Gastrocnemius medialis (tissue), 4 donors: ENCODE data around the gene VDR. TPM values are rescaled to one million over a fixed set of nuclear protein-coding genes. Genes with fewer than 3 reads are reported as not detected.
"Not testable (repeated sequence)": the region's sequence is repeated elsewhere in the genome, so short reads cannot be mapped to it uniquely, and the experiment has no call there.

ENCODE experiments used
- ATAC-seq, 2 donors: fragments of 150-250 bp; one replicate each; pipeline ENCODE4 v1.9.1; 2016
- DNase-seq, 2 donors: peaks; one replicate each; pipeline ENCODE4 v3.0.0-alpha.2; 2019
- H3K27ac ChIP-seq, 4 donors: fragments of 200-600 bp; sonication (generic); 1 replicate in 1 of 4; 2 replicates in 3 of 4; pipeline ENCODE4 v1.5.1; 2016 to 2018; ENCODE audit warnings: mild to moderate bottlenecking in 2 of 4, moderate library complexity in 1 of 4
- H3K27me3 ChIP-seq, 3 donors: fragments of 200-600 bp; sonication (generic) in 2 of 3; 1 replicate in 1 of 3; 2 replicates in 2 of 3; pipeline versions ENCODE4 v1.5.1 to v1.6.0; 2016 to 2019; ENCODE audit warnings: mild to moderate bottlenecking in 1 of 3, moderate library complexity in 1 of 3
- H3K36me3 ChIP-seq, 2 donors: fragments of 200-600 bp; sonication (generic) in 1 of 2; one replicate each; pipeline ENCODE4 v1.5.1; 2017 to 2018
- H3K4me1 ChIP-seq, 2 donors: fragments of 200-600 bp; sonication (generic) in 1 of 2; one replicate each; pipeline ENCODE4 v1.5.1; 2016 to 2017; ENCODE audit warnings: mild to moderate bottlenecking in 2 of 2
- H3K4me3 ChIP-seq, 4 donors: fragments of 200-600 bp; sonication (generic) in 3 of 4; 1 replicate in 1 of 4; 2 replicates in 3 of 4; pipeline ENCODE4 v1.5.1; 2016 to 2019; ENCODE audit warnings: mild to moderate bottlenecking in 2 of 4
- H3K9me3 ChIP-seq, 3 donors: fragments of 200-600 bp; sonication (generic) in 2 of 3; 1 replicate in 1 of 3; 2 replicates in 2 of 3; pipeline ENCODE4 v1.5.1; 2016 to 2019
- CTCF ChIP-seq, 5 experiments: fragments of 450-650 bp in 3 of 5; fragments of 200-600 bp in 2 of 5; sonication (generic) in 2 of 5; IDR thresholded peaks in 4 of 5; conservative IDR thresholded peaks in 1 of 5; 1 replicate in 4 of 5; 2 replicates in 1 of 5; pipeline ENCODE4 v1.5.1; 2016 to 2019; ENCODE audit warnings: antibody characterized with exemption in 5 of 5, mild to moderate bottlenecking in 3 of 5, moderate library complexity in 3 of 5
- POLR2A ChIP-seq, 2 donors: fragments of 450-650 bp; IDR thresholded peaks; one replicate each; pipeline ENCODE4 v1.6.1; 2017; ENCODE audit warnings: antibody characterized with exemption in 2 of 2, mild to moderate bottlenecking in 2 of 2, moderate library complexity in 2 of 2
- in situ Hi-C, 4 donors: fragments of 200-750 bp; cut with MboI; loops; one replicate each; pipeline versions ENCODE4 v1.15.0 to v1.8.0; 2017; ENCODE audit warnings: low sequenced_read_pairs in 4 of 4
- intact Hi-C: fragments of 100-400 bp; cut with DNase I; formaldehyde crosslinking; loops from one replicate; pipeline ENCODE4 v1.15.1; 2023; ENCODE audit warnings: low total_unique reads
- total RNA-seq, 4 donors: library from RNA; depleted of rRNA; stranded (reverse); fragments of >200 nt; gene quantifications; one replicate each; pipeline versions ENCODE4 v1.1.0 to v1.2.3, GENCODE V29; 2016

The VDR gene
- total RNA-seq, 4 donors from 2014 or later, result 3.2 to 6.1 (median 4.4) TPM

GRCh38 chr12:47811072-47811396 lies 93.8 kb downstream of the VDR start:
- H3K4me3 ChIP-seq, result no peak overlapping the region

DNA sequence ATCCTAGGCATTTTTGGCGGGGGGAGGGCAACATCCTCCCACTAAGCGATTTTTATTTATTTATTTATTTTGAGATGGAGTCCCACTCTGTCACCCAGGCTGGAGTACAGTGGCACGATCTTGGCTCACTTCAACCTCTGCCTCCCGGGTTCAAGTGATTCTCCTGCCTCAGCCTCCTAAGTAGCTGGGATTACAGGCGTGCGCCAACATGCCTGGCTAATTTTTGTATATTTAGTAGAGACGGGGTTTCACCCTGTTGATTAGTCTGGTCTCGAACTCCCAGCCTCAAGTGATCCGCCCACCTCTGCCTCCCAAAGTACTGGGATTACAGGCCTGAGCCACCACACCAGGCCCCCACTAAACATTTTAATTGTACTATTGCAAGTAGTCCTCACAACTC lies 95.3 kb downstream of the VDR start:
- H3K4me3 ChIP-seq, H3K9me3 ChIP-seq, ATAC-seq, H3K27me3 ChIP-seq, H3K36me3 ChIP-seq, in situ Hi-C loops, intact Hi-C loops, DNase-seq: not testable (repeated sequence)
- Histone ChIP-seq H3K27ac (peak overlapping the region; percentile 85 to 94 (median 92)), H3K4me1 (peaks cover 93 to 98% of the 10 kb centered on the region in 2 donors)

More at GRCh38 chr12:47811072-47811396, 93.8 kb downstream of the VDR start:
- H3K9me3 ChIP-seq, result no peaks in the 10 kb centered on the region
- no peaks in the 10 kb centered on the region for H3K36me3 ChIP-seq
- peak overlapping the region; percentile 85 to 94 (median 92) for H3K27ac ChIP-seq
- H3K27me3 ChIP-seq, result no peaks in the 10 kb centered on the region
- in situ Hi-C loops, result no loop called here
- TF ChIP-seq CTCF (IDR thresholded peaks at IDR 0.05 in 4 of 5, conservative IDR thresholded peaks at IDR 0.05 in 1 of 5), result no peak
- no peak for TF ChIP-seq POLR2A (IDR thresholded peaks at IDR 0.05)
- DNase-seq, result no peak
- H3K4me1 ChIP-seq, result peaks cover 90 to 97% of the 10 kb centered on the region in 2 donors
- intact Hi-C loops, result loop anchor here (10.0 kb wide), 1 partner anchor 354 kb away; no protein-coding TSS in a partner anchor
- no peak for ATAC-seq

DNA sequence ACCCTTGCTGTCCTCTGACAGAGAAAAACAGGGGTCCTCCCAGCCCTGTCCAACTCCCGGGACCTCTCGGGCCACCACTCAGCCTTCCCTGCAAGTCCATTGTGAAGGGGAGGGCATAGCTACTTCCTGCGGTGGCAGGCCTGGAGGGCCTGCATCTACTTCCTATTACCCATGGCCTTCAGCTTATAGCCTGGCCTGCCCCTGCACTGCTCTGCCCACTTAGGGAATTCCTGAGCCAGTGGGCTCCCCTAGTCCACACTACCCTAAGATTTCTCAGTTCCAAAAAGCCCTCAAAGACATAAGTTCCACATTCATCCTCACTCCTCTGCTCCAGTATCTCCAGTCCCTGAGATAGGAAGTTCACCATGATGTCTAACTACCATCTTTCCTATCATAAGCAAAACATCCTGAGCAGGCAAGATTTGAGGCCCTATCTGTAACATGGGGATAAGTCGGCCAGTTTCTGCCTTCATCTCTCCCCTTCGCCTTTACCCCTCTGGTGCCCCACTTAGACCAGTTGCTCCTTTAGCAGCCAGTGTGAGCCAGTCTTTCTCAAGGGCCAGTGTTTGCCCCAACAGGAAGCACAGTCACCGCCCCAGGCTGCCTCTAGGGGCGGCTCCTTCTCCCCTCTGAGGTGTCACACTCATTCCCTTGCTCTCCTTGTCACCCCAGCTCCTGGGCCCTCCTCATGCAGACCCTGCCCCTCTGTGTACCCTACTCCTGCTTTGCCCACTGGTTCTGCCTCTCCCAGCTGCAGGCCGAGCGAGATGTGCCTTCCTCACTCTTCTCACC lies 96.0 kb downstream of the VDR start:
- no peak overlapping the region for H3K4me3 ChIP-seq
- DNase-seq (no peak), ATAC-seq (no peak)
- H3K36me3 ChIP-seq, result no peaks in the 10 kb centered on the region
- H3K27me3 ChIP-seq, result no peaks in the 10 kb centered on the region
- peaks cover 94 to 98% of the 10 kb centered on the region in 2 donors for H3K4me1 ChIP-seq
- peak overlapping the region; percentile 85 to 94 (median 92) for H3K27ac ChIP-seq
- in situ Hi-C loops, result no loop called here
- no peak for TF ChIP-seq POLR2A (IDR thresholded peaks at IDR 0.05)
- no peak for TF ChIP-seq CTCF (IDR thresholded peaks at IDR 0.05 in 4 of 5, conservative IDR thresholded peaks at IDR 0.05 in 1 of 5)
- intact Hi-C loops, result no loop called here
- H3K9me3 ChIP-seq, result no peaks in the 10 kb centered on the region

GRCh38 chr12:47808050-47808449 lies 96.7 kb downstream of the VDR start:
- peaks cover 96 to 98% of the 10 kb centered on the region in 2 donors for H3K4me1 ChIP-seq
- no peaks in the 10 kb centered on the region for H3K36me3 ChIP-seq
- intact Hi-C loops, result no loop called here
- no peaks in the 10 kb centered on the region for H3K27me3 ChIP-seq
- DNase-seq (peak; percentile 52 to 56), ATAC-seq (peak; percentile 59 to 61)
- H3K27ac ChIP-seq, result peak overlapping the region; percentile 85 to 94 (median 92)
- H3K9me3 ChIP-seq, result no peaks in the 10 kb centered on the region
- H3K4me3 ChIP-seq, result peak overlapping the region in 1 of 4 donors; percentile 16
- peak in 1 of 2 donors; percentile 11 for TF ChIP-seq POLR2A (IDR thresholded peaks at IDR 0.05)
- no peak for TF ChIP-seq CTCF (IDR thresholded peaks at IDR 0.05 in 4 of 5, conservative IDR thresholded peaks at IDR 0.05 in 1 of 5)
- in situ Hi-C loops, result no loop called here

GRCh38 chr12:47807338-47807737 lies 97.5 kb downstream of the VDR start:
- Histone ChIP-seq H3K27me3 (no peaks in the 10 kb centered on the region), H3K9me3 (no peaks in the 10 kb centered on the region), H3K4me1 (peaks cover 99 to 100% of the 10 kb centered on the region in 2 donors), H3K27ac (peak overlapping the region; percentile 85 to 94 (median 92)), H3K4me3 (peak overlapping the region in 1 of 4 donors; percentile 16), H3K36me3 (no peaks in the 10 kb centered on the region)
- ATAC-seq, result no peak
- DNase-seq, result no peak
- intact Hi-C loops (no loop called here), in situ Hi-C loops (no loop called here)
- TF ChIP-seq POLR2A (IDR thresholded peaks at IDR 0.05), result no peak
- no peak for TF ChIP-seq CTCF (IDR thresholded peaks at IDR 0.05 in 4 of 5, conservative IDR thresholded peaks at IDR 0.05 in 1 of 5)
